GM21390 (cell line): ENCODE measurements around the gene CYP51A1.
A peak's percentile ranks its signal among the peaks of the same experiment; 100 is the strongest.
"Not testable (repeated sequence)": the region's sequence is repeated elsewhere in the genome, so short reads cannot be mapped to it uniquely, and the experiment has no call there.

Experiments used
- ATAC-seq: cut with Tn5 transposase; IDR thresholded peaks from one replicate; pipeline ENCODE4 v1.9.1; 2021; ENCODE audit not compliant: unreplicated experiment

CYP51A1 gene

GRCh38 chr7:92131764-92132330 lies 2.4 kb downstream of the CYP51A1 start:
- no peak for ATAC-seq

- no peak for ATAC-seq
Measured at GRCh38 chr7:92131093-92131492, 3.2 kb downstream of the CYP51A1 start.

GRCh38 chr7:92121681-92122080 lies 12.6 kb downstream of the CYP51A1 start:
- no peak for ATAC-seq

GRCh38 chr7:92119213-92119759 lies 15.0 kb downstream of the CYP51A1 start:
- no peak for ATAC-seq

- ATAC-seq = no peak
Measured at GRCh38 chr7:92116949-92117348, 17.3 kb downstream of the CYP51A1 start.

- no peak for ATAC-seq
Measured at GRCh38 chr7:92115821-92116220, 18.5 kb downstream of the CYP51A1 start.

- no peak for ATAC-seq
Measured at GRCh38 chr7:92110857-92111256, 23.4 kb downstream of the CYP51A1 start.

GRCh38 chr7:92108821-92109220 lies 25.5 kb downstream of the CYP51A1 start:
- ATAC-seq = no peak

GRCh38 chr7:92102862-92103261 lies 31.4 kb downstream of the CYP51A1 start:
- not testable (repeated sequence) for ATAC-seq

GRCh38 chr7:92100534-92100933 lies 33.7 kb downstream of the CYP51A1 start:
- ATAC-seq = no peak

GRCh38 chr7:92095380-92095779 lies 38.9 kb downstream of the CYP51A1 start:
- no peak for ATAC-seq

GRCh38 chr7:92092210-92092609 lies 42.1 kb downstream of the CYP51A1 start:
- no peak for ATAC-seq

GRCh38 chr7:92088266-92088665 lies 46.0 kb downstream of the CYP51A1 start:
- no peak for ATAC-seq

- not testable (repeated sequence) for ATAC-seq
Measured at GRCh38 chr7:92083922-92084321, 50.4 kb downstream of the CYP51A1 start.

GRCh38 chr7:92076509-92076908 lies 57.8 kb downstream of the CYP51A1 start:
- ATAC-seq = no peak

- ATAC-seq = peak; percentile 83
Measured at GRCh38 chr7:92075455-92076158, 58.7 kb downstream of the CYP51A1 start.

GRCh38 chr7:92072708-92073107 lies 61.6 kb downstream of the CYP51A1 start:
- no peak for ATAC-seq

- ATAC-seq = no peak
Measured at GRCh38 chr7:92072121-92072520, 62.2 kb downstream of the CYP51A1 start.

- ATAC-seq = no peak
Measured at GRCh38 chr7:92071032-92071431, 63.2 kb downstream of the CYP51A1 start.

- no peak for ATAC-seq
Measured at GRCh38 chr7:92064438-92065029, 69.7 kb downstream of the CYP51A1 start.
